ENCODE data around the gene ZNF625. TPM values are rescaled to one million over a fixed set of nuclear protein-coding genes. Genes with fewer than 3 reads are reported as not detected.

Gene ZNF625
- 6.7 and 8.8 TPM in 2 replicates for total RNA-seq

GRCh38 chr19:12156223-12157058 is at the start of gene ZNF625:
ZNF625 (minus strand) TSS chr19:12156734; CDS start chr19:12156558, 176 bp downstream.

GRCh38 chr19:12162882-12163806 is 6.6 kb upstream of the ZNF625 start, which contains the start of gene ZNF136:
ZNF136 (plus strand) TSS chr19:12163096; CDS start chr19:12163204, 108 bp downstream.

GRCh38 chr19:12139885-12140544 is 16.5 kb downstream of the ZNF625 start, which contains the start of gene ZNF20:
ZNF20 (minus strand) TSS chr19:12140350; CDS start chr19:12140182, 168 bp downstream.

Other genes starting within 250 kb of the ZNF625 start
- gene ZNF700, start 231.6 kb downstream of the ZNF625 start, total RNA-seq = 5.5 and 6.9 TPM in 2 replicates
- gene ZNF763, start 191.7 kb downstream of the ZNF625 start, total RNA-seq = 0.86 and 2.5 TPM in 2 replicates
- gene ZNF433, start 121.1 kb downstream of the ZNF625 start, total RNA-seq = 4.0 and 4.9 TPM in 2 replicates
- 0.09 and 0.16 TPM in 2 replicates for gene ZNF878, start 103.8 kb downstream of the ZNF625 start, total RNA-seq
- gene ZNF844, start 92.0 kb downstream of the ZNF625 start, total RNA-seq = 6.6 and 6.8 TPM in 2 replicates
- 3.8 and 4.4 TPM in 2 replicates for gene ZNF20, start 16.4 kb downstream of the ZNF625 start, total RNA-seq
- gene ZNF136, start 6.4 kb upstream of the ZNF625 start, total RNA-seq = 5.5 and 6.3 TPM in 2 replicates
- 10.2 and 11.0 TPM in 2 replicates for gene ZNF44, start 138.1 kb upstream of the ZNF625 start, total RNA-seq
- gene ZNF563, start 176.9 kb upstream of the ZNF625 start, total RNA-seq = 5.2 and 5.4 TPM in 2 replicates
- 3.8 and 4.3 TPM in 2 replicates for gene ZNF442, start 208.9 kb upstream of the ZNF625 start, total RNA-seq
- gene ZNF799, start 244.5 kb upstream of the ZNF625 start, total RNA-seq = 1.7 and 1.9 TPM in 2 replicates

Data from bronchial smooth muscle cell (primary cell).